SK-N-SH (cell line): ENCODE data around the gene APOBR.

Source experiments
- CTCF ChIP-seq: fragments of 200-600 bp; sonication (generic); IDR thresholded peaks from 2 replicates; pipeline ENCODE4 v1.6.1; 2017; ENCODE audit warnings: antibody characterized with exemption, mild to moderate bottlenecking, moderate library complexity
- FOSL2 ChIP-seq: IDR thresholded peaks from 2 replicates; pipeline ENCODE4 v1.4.0; 2012; ENCODE audit warnings: low read depth, mild to moderate bottlenecking, moderate library complexity, borderline replicate concordance
- FOXJ3 ChIP-seq: sonication (generic); formaldehyde crosslinking; IDR thresholded peaks from 2 replicates; pipeline ENCODE4 v1.5.1; 2020; ENCODE audit warnings: mild to moderate bottlenecking, missing genetic modification reagents
- FOXM1 ChIP-seq: IDR thresholded peaks from 2 replicates; pipeline ENCODE4 v1.4.0; 2012; ENCODE audit warnings: low read depth, mild to moderate bottlenecking
- JUND ChIP-seq: IDR thresholded peaks from 2 replicates; pipeline ENCODE4 v1.4.0; 2012
- MEF2A ChIP-seq: IDR thresholded peaks from 2 replicates; pipeline ENCODE4 v1.4.0; 2012; ENCODE audit warnings: low read depth, borderline replicate concordance
- MXI1 ChIP-seq: IDR thresholded peaks from 2 replicates; pipeline ENCODE4 v1.6.1; 2012; ENCODE audit warnings: mild to moderate bottlenecking, low read depth, low read length, improper control_type of control experiment
- PBX3 ChIP-seq: IDR thresholded peaks from 2 replicates; pipeline ENCODE4; 2012
- RAD21 ChIP-seq: IDR thresholded peaks from 2 replicates; pipeline ENCODE4 v1.6.1; 2012; ENCODE audit warnings: mild to moderate bottlenecking, low read length
- REST ChIP-seq: IDR thresholded peaks from 2 replicates; pipeline ENCODE4 v1.6.1; 2012; ENCODE audit warnings: mild to moderate bottlenecking, low read depth, low read length, moderate library complexity
- SIN3A ChIP-seq: IDR thresholded peaks from 2 replicates; pipeline ENCODE4 v1.6.1; 2012; ENCODE audit warnings: low read depth, mild to moderate bottlenecking, low read length, moderate library complexity, borderline replicate concordance
- TAF1 ChIP-seq: IDR thresholded peaks from 2 replicates; pipeline ENCODE4 v1.6.1; 2012; ENCODE audit warnings: low read depth, mild to moderate bottlenecking, low read length, moderate library complexity, borderline replicate concordance
- TCF12 ChIP-seq: IDR thresholded peaks from 2 replicates; pipeline ENCODE4 v1.4.0; 2012
- YY1 ChIP-seq: IDR thresholded peaks from 2 replicates; pipeline ENCODE4 v1.4.0; 2012; ENCODE audit warnings: low read depth, mild to moderate bottlenecking

GRCh38 chr16:28498666-28499381, 4.4 kb downstream of the APOBR start:
- TF ChIP-seq SIN3A (no peak), PBX3 (no peak), CTCF (no peak), FOSL2 (no peak), REST (no peak), FOXJ3 (CRISPR knock-in tag) (no peak), TCF12 (no peak), JUND (no peak), FOXM1 (no peak), YY1 (no peak), RAD21 (no peak), TAF1 (no peak), MXI1 (no peak), MEF2A (no peak)
